Naive thymus-derived CD8-positive, alpha-beta T cell (primary cell): Measurements from ENCODE around the gene SLC7A1. TPM values are rescaled to one million over a fixed set of nuclear protein-coding genes. Genes with fewer than 3 reads are reported as not detected.

Source experiments
- ATAC-seq, 2 donors: fragments of 150-1000 bp; cut with Tn5 transposase in 1 of 2; sonication (Bioruptor Pico), chemical (Tn5 transposase) in 1 of 2; 1 replicate in 1 of 2; 2 replicates in 1 of 2; pipeline ENCODE4 v1.10.0; 2021; ENCODE audit warnings: mild to moderate bottlenecking in 2 of 2, moderate library complexity in 2 of 2
- POLR2A ChIA-PET: fragments of 350-600 bp; sonication (Branson Sonifier 250); formaldehyde crosslinking; loops from one replicate; lab custom pipeline; 2021; ENCODE audit warnings: antibody characterized with exemption; lab: Charles Lee
- DNase-seq, 10 donors: peaks; one replicate each; pipeline versions ENCODE4 v3.0.0 to v3.0.0-alpha.2; 2020 to 2022
- H3K27ac Mint-ChIP-seq, 10 donors: one replicate each; pipeline ENCODE4 v1.8.0; 2020 to 2022; ENCODE audit warnings: mild to moderate bottlenecking in 10 of 10, mixed read lengths in 10 of 10, moderate library complexity in 4 of 10, inconsistent platforms in 1 of 10
- H3K27me3 Mint-ChIP-seq, 5 donors: one replicate each; pipeline ENCODE4 v1.8.0; 2021 to 2022; ENCODE audit warnings: mixed read lengths in 5 of 5
- H3K36me3 Mint-ChIP-seq, 3 donors: one replicate each; pipeline ENCODE4 v1.8.0; 2020 to 2022; ENCODE audit warnings: mixed read lengths in 3 of 3, mild to moderate bottlenecking in 2 of 3, inconsistent platforms in 1 of 3
- H3K4me1 Mint-ChIP-seq, 4 donors: one replicate each; pipeline ENCODE4 v1.8.0; 2021 to 2022; ENCODE audit warnings: mixed read lengths in 4 of 4
- H3K4me3 Mint-ChIP-seq, 10 donors: one replicate each; pipeline ENCODE4 v1.8.0; 2020 to 2022; ENCODE audit warnings: mild to moderate bottlenecking in 10 of 10, mixed read lengths in 10 of 10, moderate library complexity in 6 of 10, inconsistent platforms in 1 of 10
- H3K9me3 Mint-ChIP-seq, 9 donors: one replicate each; pipeline ENCODE4 v1.8.0; 2020 to 2022; ENCODE audit warnings: mixed read lengths in 9 of 9, mild to moderate bottlenecking in 3 of 9, inconsistent platforms in 1 of 9, moderate library complexity in 1 of 9
- polyA plus RNA-seq, 3 donors: library from polyadenylated mRNA; unstranded; fragments of 300-500 nt; fragmentation: Illumina TruSeq; gene quantifications; one replicate each; pipeline ENCODE4 v1.2.3, GENCODE V29; 2021
- total RNA-seq, 8 experiments: library from RNA in 2 of 8; stranded (reverse) in 2 of 8; gene quantifications; one replicate each; pipeline ENCODE4 v1.2.3 and lab custom pipeline; 2021 to 2026

SLC7A1 gene
- total and polyA plus RNA-seq, 5 experiments from 2014 or later, result 2.0 to 51.1 (median 5.3) TPM

GRCh38 chr13:29597246-29597645 lies 1.8 kb upstream of the SLC7A1 start:
- H3K27ac Mint-ChIP-seq, result peak overlapping the region in 2 of 10 donors; percentile 35 to 95
- H3K36me3 Mint-ChIP-seq, result no peaks in the 10 kb centered on the region
- H3K4me1 Mint-ChIP-seq, result peaks cover 12 to 32% (median 27%) of the 10 kb centered on the region in 4 donors
- peaks cover 0 to 6% (median 2%) of the 10 kb centered on the region in 5 donors for H3K27me3 Mint-ChIP-seq
- DNase-seq, result no peak
- no peaks in the 10 kb centered on the region for H3K9me3 Mint-ChIP-seq
- peak overlapping the region in 4 of 10 donors; percentile 32 to 91 (median 68) for H3K4me3 Mint-ChIP-seq
- POLR2A ChIA-PET, result no interaction called here
- no peak for ATAC-seq

GRCh38 chr13:29596064-29596418 lies 553 bp upstream of the SLC7A1 start:
- H3K27me3 Mint-ChIP-seq, result peaks cover 0 to 4% (median 0%) of the 10 kb centered on the region in 5 donors
- no peaks in the 10 kb centered on the region for H3K9me3 Mint-ChIP-seq
- peak overlapping the region; percentile 43 to 95 (median 86) for H3K27ac Mint-ChIP-seq
- DNase-seq, result no peak
- H3K36me3 Mint-ChIP-seq, result no peaks in the 10 kb centered on the region
- POLR2A ChIA-PET, result interaction anchor here (1.1 to 1.5 kb wide), 3 partner anchors 9 to 1021 kb away, joined by 3 to 10 read pairs (median 4); partner anchors contain the start of genes UBL3 and USPL1
- H3K4me1 Mint-ChIP-seq, result peaks cover 18 to 44% (median 36%) of the 10 kb centered on the region in 4 donors
- H3K4me3 Mint-ChIP-seq, result peak overlapping the region; percentile 82 to 92 (median 88)
- no peak for ATAC-seq

GRCh38 chr13:29594710-29595379 lies 643 bp downstream of the SLC7A1 start:
- peak overlapping the region; percentile 81 to 93 (median 88) for H3K4me3 Mint-ChIP-seq
- ATAC-seq (peak; percentile 41 to 46), DNase-seq (peak; percentile 26 to 78 (median 49))
- H3K27me3 Mint-ChIP-seq, result peaks cover 0 to 2% (median 0%) of the 10 kb centered on the region in 5 donors
- no peaks in the 10 kb centered on the region for H3K36me3 Mint-ChIP-seq
- H3K27ac Mint-ChIP-seq, result peak overlapping the region; percentile 3 to 96 (median 91)
- peaks cover 25 to 54% (median 43%) of the 10 kb centered on the region in 4 donors for H3K4me1 Mint-ChIP-seq
- POLR2A ChIA-PET, result interaction anchor here (1.3 to 1.5 kb wide), 3 partner anchors 8 to 1023 kb away, joined by 4 to 10 read pairs (median 4); partner anchors contain the start of genes UBL3 and USPL1
- H3K9me3 Mint-ChIP-seq, result no peaks in the 10 kb centered on the region

DNA sequence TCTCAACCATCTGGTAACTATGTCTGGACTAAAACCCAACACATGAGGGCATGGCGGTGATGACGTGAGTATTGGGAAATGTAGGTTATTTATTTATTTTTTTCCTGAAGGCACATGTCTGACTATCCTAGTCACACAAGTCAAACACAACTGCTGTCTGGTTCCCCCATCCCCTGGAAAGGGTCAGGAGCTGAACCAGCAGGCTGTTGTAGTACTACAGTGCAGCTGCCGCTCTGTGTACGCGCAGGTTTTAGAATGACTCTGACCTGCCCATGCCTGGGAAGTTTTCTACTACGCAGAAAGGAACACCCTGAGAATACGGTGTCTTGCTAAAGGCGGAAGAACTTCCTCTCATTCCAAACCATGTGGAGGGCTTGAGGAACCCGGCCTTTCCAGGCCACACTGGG lies 1.2 kb downstream of the SLC7A1 start:
- DNase-seq, result peak in 5 of 10 donors; percentile 8 to 42 (median 21)
- no peaks in the 10 kb centered on the region for H3K9me3 Mint-ChIP-seq
- H3K27me3 Mint-ChIP-seq, result peaks cover 0 to 2% (median 0%) of the 10 kb centered on the region in 5 donors
- POLR2A ChIA-PET, result interaction anchor here (0.6 to 1.3 kb wide), 2 partner anchors 8 to 1247 kb away, joined by 3 to 4 read pairs; no protein-coding TSS in a partner anchor
- ATAC-seq, result peak; percentile 6 to 17
- peak overlapping the region; percentile 81 to 93 (median 88) for H3K4me3 Mint-ChIP-seq
- H3K36me3 Mint-ChIP-seq, result no peaks in the 10 kb centered on the region
- peak overlapping the region; percentile 3 to 96 (median 91) for H3K27ac Mint-ChIP-seq
- H3K4me1 Mint-ChIP-seq, result peaks cover 27 to 57% (median 47%) of the 10 kb centered on the region in 4 donors

DNA sequence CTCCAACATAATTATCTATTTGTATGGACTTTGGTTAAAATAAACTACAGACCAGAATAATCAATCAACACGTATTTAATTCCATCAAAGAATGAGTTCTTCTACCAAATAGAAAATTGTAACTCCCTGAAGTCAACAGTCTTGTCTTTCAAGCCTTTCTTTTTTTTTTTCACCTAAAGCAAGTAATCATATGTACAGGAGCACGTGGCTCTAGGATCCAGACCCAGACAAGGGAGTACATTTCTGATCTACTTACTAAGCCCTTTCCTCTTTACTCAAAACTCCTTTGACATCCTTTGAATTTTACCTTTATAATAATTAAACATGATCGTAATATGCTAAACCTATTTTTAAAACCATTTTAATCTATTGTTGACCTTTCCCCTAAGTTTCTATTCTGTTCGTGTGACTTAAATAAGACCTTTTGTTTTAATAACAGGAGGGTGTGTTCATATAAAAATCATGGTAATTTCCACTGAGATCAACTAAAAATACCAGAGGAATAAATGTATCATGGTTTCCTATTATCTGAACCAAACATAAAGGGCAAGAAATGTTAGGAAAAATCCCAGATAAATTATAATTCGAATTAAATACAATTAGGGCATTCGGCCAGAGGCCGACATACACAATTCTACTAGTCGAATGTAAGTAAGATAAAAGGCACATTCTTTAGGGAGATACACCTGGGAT lies 1.7 kb downstream of the SLC7A1 start:
- Mint-ChIP-seq H3K27me3 (no peaks in the 10 kb centered on the region), H3K4me3 (peak overlapping the region; percentile 81 to 93 (median 88)), H3K27ac (peak overlapping the region; percentile 3 to 96 (median 91)), H3K9me3 (no peaks in the 10 kb centered on the region), H3K4me1 (peaks cover 27 to 57% (median 47%) of the 10 kb centered on the region in 4 donors), H3K36me3 (no peaks in the 10 kb centered on the region)
- ATAC-seq (no peak), DNase-seq (peak in 1 of 10 donors; percentile 2)
- POLR2A ChIA-PET, result interaction anchor here (0.6 kb wide), 1 partner anchor 1248 kb away, joined by 3 read pairs; no protein-coding TSS in a partner anchor

- Mint-ChIP-seq H3K4me1 (peaks cover 27 to 60% (median 49%) of the 10 kb centered on the region in 4 donors), H3K9me3 (no peaks in the 10 kb centered on the region), H3K27me3 (no peaks in the 10 kb centered on the region), H3K36me3 (peaks cover 0 to 5% (median 0%) of the 10 kb centered on the region in 3 donors), H3K4me3 (peak overlapping the region in 1 of 10 donors; percentile 35), H3K27ac (peak overlapping the region in 4 of 10 donors; percentile 10 to 69 (median 34))
- POLR2A ChIA-PET, result no interaction called here
- DNase-seq (no peak), ATAC-seq (no peak)
Measured at GRCh38 chr13:29591310-29591709, 4.2 kb downstream of the SLC7A1 start.

- DNase-seq (no peak), ATAC-seq (no peak)
- no peak overlapping the region for H3K4me3 Mint-ChIP-seq
- H3K27ac Mint-ChIP-seq, result peak overlapping the region in 5 of 10 donors; percentile 18 to 78 (median 47)
- peaks cover 0 to 5% (median 0%) of the 10 kb centered on the region in 3 donors for H3K36me3 Mint-ChIP-seq
- POLR2A ChIA-PET, result no interaction called here
- no peaks in the 10 kb centered on the region for H3K27me3 Mint-ChIP-seq
- H3K4me1 Mint-ChIP-seq, result peaks cover 26 to 56% (median 48%) of the 10 kb centered on the region in 4 donors
- H3K9me3 Mint-ChIP-seq, result no peaks in the 10 kb centered on the region
Measured at GRCh38 chr13:29589967-29590366, 5.5 kb downstream of the SLC7A1 start.

GRCh38 chr13:29589234-29589633 lies 6.3 kb downstream of the SLC7A1 start:
- Mint-ChIP-seq H3K36me3 (peaks cover 0 to 5% (median 0%) of the 10 kb centered on the region in 3 donors), H3K27ac (peak overlapping the region in 1 of 10 donors; percentile 50), H3K4me3 (no peak overlapping the region), H3K4me1 (peaks cover 26 to 55% (median 45%) of the 10 kb centered on the region in 4 donors), H3K9me3 (no peaks in the 10 kb centered on the region), H3K27me3 (no peaks in the 10 kb centered on the region)
- POLR2A ChIA-PET, result no interaction called here
- DNase-seq (no peak), ATAC-seq (no peak)

DNA sequence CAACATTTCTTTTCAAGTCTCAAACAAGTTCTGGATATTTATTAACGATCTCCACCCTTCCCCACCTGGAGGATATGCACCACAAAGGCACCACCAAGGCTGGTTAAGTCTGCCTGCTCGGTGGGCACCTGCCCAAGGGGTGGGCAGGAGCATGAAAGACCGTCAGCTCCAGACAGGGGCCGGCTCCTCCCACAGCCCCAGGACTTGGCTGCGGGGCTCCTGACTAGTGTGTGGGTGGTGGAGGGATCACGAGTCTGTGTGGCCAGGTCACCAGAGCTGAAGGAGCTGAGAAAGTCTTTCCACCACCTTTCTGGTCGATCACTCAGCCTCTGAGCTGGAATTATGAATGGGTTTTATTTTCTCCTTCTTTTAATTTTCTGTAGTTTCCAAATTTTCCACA lies 7.8 kb downstream of the SLC7A1 start:
- H3K27ac Mint-ChIP-seq, result no peak overlapping the region
- H3K4me3 Mint-ChIP-seq, result no peak overlapping the region
- peaks cover 0 to 5% (median 0%) of the 10 kb centered on the region in 3 donors for H3K36me3 Mint-ChIP-seq
- no peak for DNase-seq
- no peaks in the 10 kb centered on the region for H3K9me3 Mint-ChIP-seq
- ATAC-seq, result no peak
- POLR2A ChIA-PET, result no interaction called here
- H3K4me1 Mint-ChIP-seq, result peaks cover 26 to 50% (median 40%) of the 10 kb centered on the region in 4 donors
- no peaks in the 10 kb centered on the region for H3K27me3 Mint-ChIP-seq

DNA sequence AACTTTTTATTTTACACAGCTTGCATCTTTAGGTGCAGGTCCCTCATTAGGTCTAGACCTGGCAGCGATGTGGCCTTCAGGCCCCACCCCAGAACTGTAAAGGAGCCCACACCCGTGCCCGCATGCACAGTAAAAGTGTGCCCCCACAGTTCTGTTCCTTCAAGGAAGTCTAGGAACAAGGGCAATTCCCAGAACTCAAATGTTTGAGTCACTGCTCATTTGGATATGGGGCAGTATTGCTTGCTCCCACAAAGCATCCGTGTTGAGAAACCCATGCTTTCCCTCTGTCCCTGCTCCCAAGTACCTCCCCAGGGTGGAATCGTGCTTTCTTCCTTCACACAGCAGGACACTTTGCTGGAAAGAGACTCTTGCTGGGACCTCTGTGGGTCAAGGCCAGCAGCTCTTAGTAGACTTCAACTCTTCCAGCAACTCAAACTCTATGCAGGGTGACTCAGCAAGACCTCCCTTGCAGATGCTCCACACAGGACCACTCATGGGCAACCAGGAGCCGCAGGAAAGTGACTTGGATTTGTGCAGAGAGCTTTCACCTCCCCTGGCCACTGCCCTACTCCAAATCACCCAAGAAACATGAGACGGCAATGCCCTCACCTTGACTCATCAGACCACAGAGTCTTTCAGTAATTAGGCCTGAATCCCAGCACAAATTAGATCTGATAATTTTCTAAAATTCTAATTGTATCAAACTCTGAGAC lies 12.3 kb downstream of the SLC7A1 start:
- H3K9me3 Mint-ChIP-seq, result no peaks in the 10 kb centered on the region
- H3K27ac Mint-ChIP-seq, result peak overlapping the region in 2 of 10 donors; percentile 8 to 45
- no peak for ATAC-seq

GRCh38 chr13:29582171-29582570 lies 13.3 kb downstream of the SLC7A1 start:
- Mint-ChIP-seq H3K27ac (peak overlapping the region in 1 of 10 donors; percentile 25), H3K36me3 (peaks cover 0 to 2% (median 0%) of the 10 kb centered on the region in 3 donors), H3K27me3 (no peaks in the 10 kb centered on the region), H3K4me1 (peaks cover 14 to 61% (median 31%) of the 10 kb centered on the region in 4 donors), H3K9me3 (no peaks in the 10 kb centered on the region), H3K4me3 (no peak overlapping the region)
- POLR2A ChIA-PET, result no interaction called here
- ATAC-seq, result no peak
- no peak for DNase-seq

More for the DNA sequence above, 12.3 kb downstream of the SLC7A1 start:
- Mint-ChIP-seq H3K4me3 (no peak overlapping the region), H3K36me3 (peaks cover 0 to 5% (median 0%) of the 10 kb centered on the region in 3 donors), H3K4me1 (peaks cover 15 to 56% (median 32%) of the 10 kb centered on the region in 4 donors), H3K27me3 (no peaks in the 10 kb centered on the region)
- no peak for DNase-seq
- POLR2A ChIA-PET, result no interaction called here

GRCh38 chr13:29581666-29582065 lies 13.8 kb downstream of the SLC7A1 start:
- Mint-ChIP-seq H3K27ac (no peak overlapping the region), H3K4me1 (peaks cover 14 to 56% (median 30%) of the 10 kb centered on the region in 4 donors), H3K9me3 (no peaks in the 10 kb centered on the region), H3K4me3 (no peak overlapping the region), H3K36me3 (peaks cover 0 to 2% (median 0%) of the 10 kb centered on the region in 3 donors), H3K27me3 (no peaks in the 10 kb centered on the region)
- POLR2A ChIA-PET, result no interaction called here
- DNase-seq, result no peak
- ATAC-seq, result no peak
